Loucy (cell line): ENCODE data around the gene MOV10.

Experiments used
- CTCF ChIP-seq: fragments of 200-600 bp; sonication (generic); conservative IDR thresholded peaks from 2 replicates; pipeline ENCODE4 v1.5.1; 2014; ENCODE audit warnings: mild to moderate bottlenecking, antibody characterized with exemption, low read length
- EZH2phosphoT487 ChIP-seq: fragments of 200-600 bp; IDR thresholded peaks from 2 replicates; pipeline ENCODE4 v1.6.1; 2018; ENCODE audit warnings: antibody characterized with exemption, mild to moderate bottlenecking, moderate library complexity, borderline replicate concordance

GRCh38 chr1:112685913-112686312 lies 11.5 kb downstream of the MOV10 start:
- TF ChIP-seq CTCF (no peak), EZH2phosphoT487 (no peak)
